ENCODE results near the gene GAST.
"Not testable (repeated sequence)": the region's sequence is repeated elsewhere in the genome, so short reads cannot be mapped to it uniquely, and the experiment has no call there.

Gene GAST

GRCh38 chr17:41676058-41676419 lies 36.1 kb upstream of the GAST start:
- Histone ChIP-seq H3K4me1 (ENCODE audit: control insufficient read depth, insufficient read depth, low read length) (peaks cover 12% of the 10 kb centered on the region), H3K9me3 (ENCODE audit: control insufficient read depth, insufficient read depth, low read length) (no peaks in the 10 kb centered on the region), H3K36me3 (ENCODE audit: control insufficient read depth, insufficient read depth, low read length) (no peaks in the 10 kb centered on the region), H3K4me3 (ENCODE audit: low read depth, low read length) (no peak overlapping the region), H3K27me3 (ENCODE audit: control insufficient read depth, insufficient read depth, low read length) (no peaks in the 10 kb centered on the region), H3K9ac (ENCODE audit: low read depth, low read length) (no peak overlapping the region)

DNA sequence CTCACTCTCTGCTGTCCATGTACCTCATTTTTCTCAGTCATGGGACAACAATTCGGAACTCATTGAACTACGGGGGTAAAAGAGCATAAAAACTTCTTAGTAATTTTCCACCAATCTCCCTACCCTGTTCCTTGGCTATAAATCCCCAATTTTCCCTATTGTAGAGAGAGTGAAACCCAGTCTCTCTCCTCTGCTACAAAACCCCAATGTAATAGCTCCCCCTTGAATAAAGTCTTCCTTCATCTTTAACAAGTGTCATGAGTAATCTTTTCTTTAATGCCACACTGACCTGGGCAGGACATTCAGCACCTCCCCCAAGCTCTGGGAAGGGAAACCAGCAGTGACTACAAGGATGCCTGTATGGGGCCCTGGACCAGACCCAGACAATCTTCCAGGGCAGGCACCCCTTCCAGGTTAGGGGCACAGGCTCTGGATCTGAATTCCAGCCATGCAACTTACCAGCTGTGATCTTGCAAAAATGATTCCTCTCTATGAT lies 33.7 kb upstream of the GAST start:
- no peaks in the 10 kb centered on the region for H3K27me3 ChIP-seq (ENCODE audit: control insufficient read depth, insufficient read depth, low read length)
- no peak overlapping the region for H3K9ac ChIP-seq (ENCODE audit: low read depth, low read length)
- no peaks in the 10 kb centered on the region for H3K36me3 ChIP-seq (ENCODE audit: control insufficient read depth, insufficient read depth, low read length)
- no peaks in the 10 kb centered on the region for H3K9me3 ChIP-seq (ENCODE audit: control insufficient read depth, insufficient read depth, low read length)
- peaks cover 12% of the 10 kb centered on the region for H3K4me1 ChIP-seq (ENCODE audit: control insufficient read depth, insufficient read depth, low read length)
- no peak overlapping the region for H3K4me3 ChIP-seq (ENCODE audit: low read depth, low read length)

DNA sequence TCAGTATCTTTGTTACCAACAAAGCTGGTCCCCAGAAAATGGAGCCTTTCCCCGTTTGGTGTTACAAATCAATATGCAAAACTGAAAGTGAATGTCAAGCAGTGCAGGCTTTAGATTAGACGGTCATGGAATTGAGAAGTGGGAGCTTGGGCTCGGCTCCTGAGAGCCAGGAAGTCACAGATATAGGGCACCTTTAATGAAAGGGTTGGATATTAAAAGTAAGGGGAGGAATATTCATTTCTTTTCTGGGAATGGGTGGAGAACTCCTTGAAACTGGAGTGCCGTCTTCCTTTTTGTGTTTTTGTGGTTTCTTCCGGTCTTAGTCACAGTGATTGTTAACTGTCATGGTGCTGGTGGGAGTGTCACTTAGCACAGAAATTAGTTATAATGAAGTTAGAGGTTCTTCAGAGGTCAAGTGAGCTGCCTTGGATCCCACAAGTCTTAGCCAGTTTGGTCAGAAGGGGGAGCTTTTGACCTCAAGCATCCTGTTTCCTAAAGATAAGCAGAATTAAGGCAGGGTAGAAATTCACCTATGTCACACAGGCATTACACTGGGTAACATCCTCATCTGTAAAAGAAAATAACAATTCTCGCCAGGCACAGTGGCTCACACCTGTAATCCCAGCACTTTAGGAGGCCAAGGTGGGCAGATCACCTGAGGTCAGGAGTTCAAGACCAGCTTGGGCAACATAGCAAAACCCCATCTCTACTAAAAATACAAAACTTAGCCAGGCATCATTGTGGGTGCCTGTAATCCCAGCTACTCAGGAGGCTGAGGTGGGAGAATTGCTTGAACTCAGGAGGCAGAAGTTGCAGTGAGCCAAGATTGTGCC lies 33.0 kb upstream of the GAST start:
- H3K4me3 ChIP-seq (ENCODE audit: low read depth, low read length) = no peak overlapping the region
- H3K27me3 ChIP-seq (ENCODE audit: control insufficient read depth, insufficient read depth, low read length) = no peaks in the 10 kb centered on the region
- H3K4me1 ChIP-seq (ENCODE audit: control insufficient read depth, insufficient read depth, low read length) = peaks cover 12% of the 10 kb centered on the region
- H3K9ac ChIP-seq (ENCODE audit: low read depth, low read length) = no peak overlapping the region
- H3K9me3 ChIP-seq (ENCODE audit: control insufficient read depth, insufficient read depth, low read length) = no peaks in the 10 kb centered on the region
- H3K36me3 ChIP-seq (ENCODE audit: control insufficient read depth, insufficient read depth, low read length) = no peaks in the 10 kb centered on the region

DNA sequence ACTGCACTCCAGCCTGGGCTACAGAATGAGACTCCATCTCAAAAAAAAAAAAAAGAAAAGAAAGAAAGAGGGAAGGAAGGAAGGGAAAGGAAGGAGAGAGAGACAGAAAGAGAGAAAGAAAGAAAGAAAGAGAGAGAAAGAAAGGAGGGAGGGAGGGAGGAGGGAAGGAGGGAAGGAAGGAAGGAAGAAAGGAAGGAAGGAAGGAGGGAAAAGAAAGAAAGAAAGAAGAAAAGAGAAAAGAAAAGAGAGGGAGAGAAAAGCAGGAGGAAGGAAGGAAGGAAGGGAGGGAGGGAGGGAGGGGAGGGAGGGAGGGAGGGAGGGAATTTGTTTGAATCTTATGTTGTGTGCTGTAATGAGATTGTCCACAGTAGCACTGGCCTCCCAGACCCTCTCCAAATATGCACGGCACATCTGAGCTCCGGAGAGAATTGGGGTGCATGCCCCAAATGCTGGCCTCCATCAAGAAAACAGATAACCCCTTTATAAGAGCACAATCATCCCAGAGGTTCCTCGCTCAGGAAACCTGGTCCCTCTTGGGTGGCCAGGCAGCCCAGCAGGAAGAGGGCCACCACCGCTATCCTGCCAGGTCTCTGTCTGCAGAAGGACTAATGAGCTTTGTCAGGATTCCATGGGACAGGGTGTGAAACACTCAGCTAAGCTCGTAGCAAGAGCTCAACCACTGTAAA lies 32.2 kb upstream of the GAST start:
- Histone ChIP-seq H3K9me3 (ENCODE audit: control insufficient read depth, insufficient read depth, low read length) (no peaks in the 10 kb centered on the region), H3K4me3 (ENCODE audit: low read depth, low read length) (no peak overlapping the region), H3K36me3 (ENCODE audit: control insufficient read depth, insufficient read depth, low read length) (no peaks in the 10 kb centered on the region), H3K27me3 (ENCODE audit: control insufficient read depth, insufficient read depth, low read length) (no peaks in the 10 kb centered on the region), H3K9ac (ENCODE audit: low read depth, low read length) (no peak overlapping the region), H3K4me1 (ENCODE audit: control insufficient read depth, insufficient read depth, low read length) (peaks cover 12% of the 10 kb centered on the region)

DNA sequence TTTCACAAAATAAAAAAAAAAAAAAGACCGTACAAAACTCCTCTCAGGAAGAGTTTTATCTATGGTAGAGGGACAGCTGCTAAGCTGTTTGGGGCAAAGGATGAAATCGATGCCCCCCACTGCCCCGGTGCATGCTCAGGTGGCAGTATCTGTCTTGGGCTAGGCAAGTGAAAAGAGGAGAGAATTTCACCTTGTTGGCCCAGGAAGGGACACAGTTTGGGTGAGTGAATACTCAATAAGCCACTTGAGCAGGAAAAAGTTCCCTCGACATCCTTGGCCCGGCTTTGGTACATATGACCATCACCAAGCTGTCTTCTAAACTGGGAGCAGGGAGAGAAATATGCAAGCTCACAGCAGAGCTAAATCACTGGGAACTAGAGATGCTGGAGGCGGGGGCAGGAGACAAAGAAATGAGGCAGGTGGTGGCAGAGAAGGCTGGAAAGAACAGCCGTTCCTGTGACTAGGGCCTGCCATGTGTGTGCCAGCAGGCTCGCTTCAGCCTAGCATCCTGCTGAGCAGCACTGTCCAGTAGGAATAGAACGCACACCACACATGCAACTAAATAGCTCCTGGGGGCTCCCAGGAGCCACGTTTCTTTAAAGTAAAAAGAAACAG lies 31.6 kb upstream of the GAST start:
- Histone ChIP-seq H3K4me1 (ENCODE audit: control insufficient read depth, insufficient read depth, low read length) (peaks cover 12% of the 10 kb centered on the region), H3K4me3 (ENCODE audit: low read depth, low read length) (no peak overlapping the region), H3K9ac (ENCODE audit: low read depth, low read length) (no peak overlapping the region)

GRCh38 chr17:41681776-41682175 lies 30.4 kb upstream of the GAST start:
- no peak overlapping the region for H3K4me3 ChIP-seq (ENCODE audit: low read depth, low read length)

More for the DNA sequence above, 31.6 kb upstream of the GAST start:
- Histone ChIP-seq H3K36me3 (ENCODE audit: control insufficient read depth, insufficient read depth, low read length) (no peaks in the 10 kb centered on the region), H3K9me3 (ENCODE audit: control insufficient read depth, insufficient read depth, low read length) (no peaks in the 10 kb centered on the region), H3K27me3 (ENCODE audit: control insufficient read depth, insufficient read depth, low read length) (no peaks in the 10 kb centered on the region)

GRCh38 chr17:41682631-41683030 lies 29.5 kb upstream of the GAST start:
- Histone ChIP-seq H3K4me1 (ENCODE audit: control insufficient read depth, insufficient read depth, low read length) (peaks cover 4% of the 10 kb centered on the region), H3K9me3 (ENCODE audit: control insufficient read depth, insufficient read depth, low read length) (no peaks in the 10 kb centered on the region), H3K9ac (ENCODE audit: low read depth, low read length) (no peak overlapping the region), H3K27me3 (ENCODE audit: control insufficient read depth, insufficient read depth, low read length) (no peaks in the 10 kb centered on the region), H3K4me3 (ENCODE audit: low read depth, low read length) (no peak overlapping the region), H3K36me3 (ENCODE audit: control insufficient read depth, insufficient read depth, low read length) (no peaks in the 10 kb centered on the region)

More at GRCh38 chr17:41681776-41682175, 30.4 kb upstream of the GAST start:
- no peaks in the 10 kb centered on the region for H3K9me3 ChIP-seq (ENCODE audit: control insufficient read depth, insufficient read depth, low read length)
- no peak overlapping the region for H3K9ac ChIP-seq (ENCODE audit: low read depth, low read length)
- no peaks in the 10 kb centered on the region for H3K36me3 ChIP-seq (ENCODE audit: control insufficient read depth, insufficient read depth, low read length)
- no peaks in the 10 kb centered on the region for H3K27me3 ChIP-seq (ENCODE audit: control insufficient read depth, insufficient read depth, low read length)
- peaks cover 4% of the 10 kb centered on the region for H3K4me1 ChIP-seq (ENCODE audit: control insufficient read depth, insufficient read depth, low read length)

GRCh38 chr17:41683441-41684007 lies 28.6 kb upstream of the GAST start:
- Histone ChIP-seq H3K4me1 (ENCODE audit: control insufficient read depth, insufficient read depth, low read length) (peaks cover 4% of the 10 kb centered on the region), H3K4me3 (ENCODE audit: low read depth, low read length) (no peak overlapping the region), H3K27me3 (ENCODE audit: control insufficient read depth, insufficient read depth, low read length) (no peaks in the 10 kb centered on the region), H3K9ac (ENCODE audit: low read depth, low read length) (no peak overlapping the region), H3K36me3 (ENCODE audit: control insufficient read depth, insufficient read depth, low read length) (no peaks in the 10 kb centered on the region), H3K9me3 (ENCODE audit: control insufficient read depth, insufficient read depth, low read length) (no peaks in the 10 kb centered on the region)

- Histone ChIP-seq H3K4me3 (ENCODE audit: low read depth, low read length) (no peak overlapping the region), H3K27me3 (ENCODE audit: control insufficient read depth, insufficient read depth, low read length) (no peaks in the 10 kb centered on the region), H3K9ac (ENCODE audit: low read depth, low read length) (no peak overlapping the region), H3K4me1 (ENCODE audit: control insufficient read depth, insufficient read depth, low read length) (peaks cover 1% of the 10 kb centered on the region), H3K9me3 (ENCODE audit: control insufficient read depth, insufficient read depth, low read length) (no peaks in the 10 kb centered on the region), H3K36me3 (ENCODE audit: control insufficient read depth, insufficient read depth, low read length) (peaks cover 2% of the 10 kb centered on the region)
Observed at GRCh38 chr17:41684035-41684434, 28.1 kb upstream of the GAST start.

DNA sequence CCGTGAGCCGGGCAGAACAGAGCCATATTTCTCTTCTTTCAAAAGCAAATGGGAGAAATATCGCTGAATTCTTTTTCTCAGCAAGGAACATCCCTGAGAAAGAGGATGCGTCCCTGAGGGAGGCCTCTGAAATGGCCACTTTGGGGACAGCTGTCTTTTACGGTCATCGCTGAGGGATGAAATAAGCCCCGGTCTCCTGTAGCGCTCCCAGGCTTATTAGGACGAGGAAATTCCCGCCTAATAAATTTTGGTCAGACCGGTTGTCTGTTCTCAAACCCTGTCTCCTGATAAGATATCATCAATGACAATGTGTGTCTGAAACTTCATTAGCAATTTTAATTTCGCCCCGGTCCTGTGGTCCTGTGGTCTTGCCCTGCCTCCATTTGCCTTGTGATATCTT lies 26.4 kb upstream of the GAST start:
- H3K36me3 ChIP-seq (ENCODE audit: control insufficient read depth, insufficient read depth, low read length) = peaks cover 16% of the 10 kb centered on the region
- not testable (repeated sequence) for H3K9ac ChIP-seq (ENCODE audit: low read depth, low read length); H3K4me1 ChIP-seq (ENCODE audit: control insufficient read depth, insufficient read depth, low read length); H3K9me3 ChIP-seq (ENCODE audit: control insufficient read depth, insufficient read depth, low read length); H3K27me3 ChIP-seq (ENCODE audit: control insufficient read depth, insufficient read depth, low read length); H3K4me3 ChIP-seq (ENCODE audit: low read depth, low read length)

- Histone ChIP-seq H3K27me3 (ENCODE audit: control insufficient read depth, insufficient read depth, low read length) (no peaks in the 10 kb centered on the region), H3K4me3 (ENCODE audit: low read depth, low read length) (no peak overlapping the region), H3K36me3 (ENCODE audit: control insufficient read depth, insufficient read depth, low read length) (peaks cover 21% of the 10 kb centered on the region), H3K4me1 (ENCODE audit: control insufficient read depth, insufficient read depth, low read length) (no peaks in the 10 kb centered on the region), H3K9ac (ENCODE audit: low read depth, low read length) (no peak overlapping the region), H3K9me3 (ENCODE audit: control insufficient read depth, insufficient read depth, low read length) (no peaks in the 10 kb centered on the region)
Observed at GRCh38 chr17:41686281-41686680, 25.9 kb upstream of the GAST start.
